Brain pericyte (primary cell): ENCODE results near the gene NASP.

Experiments
- DNase-seq: peaks from one replicate; pipeline ENCODE4 v3.0.0-alpha.2; 2012; ENCODE audit warnings: low read depth, low spot score

Gene NASP

GRCh38 chr1:45666836-45667235 is 83.0 kb downstream of the NASP start:
- no peak for DNase-seq

- no peak for DNase-seq
Measured at GRCh38 chr1:45667321-45668111, 83.7 kb downstream of the NASP start.
